K562 (cell line): ENCODE data around the gene ARHGAP22. TPM values are rescaled to one million over a fixed set of nuclear protein-coding genes. Genes with fewer than 3 reads are reported as not detected.

Experiments used
- ATAC-seq: fragments of 200-7000 bp; cut with Tn5 transposase; 3 replicates; pipeline ENCODE4 v1.9.1; 2020; ENCODE audit warnings: moderate library complexity
- BruUV-seq: library from RNA; stranded (reverse); fragments of 400-500 nt; replicated peaks from 2 replicates; lab custom pipeline; 2021; lab: Mats Ljungman, UMichigan
- CTCF ChIA-PET: fragments of 300-600 bp; formaldehyde crosslinking; extraction: SDS; loops from one replicate; lab custom pipeline; 2021; ENCODE audit warnings: low intra/inter-chr PET ratio; lab: Yijun Ruan, JAX
- POLR2A ChIA-PET: fragments of 300-600, 350-650 bp; sonication (Branson Sonifier 250); formaldehyde crosslinking; extraction: SDS; loops from one replicate; lab custom pipeline; 2021; ENCODE audit warnings: antibody characterized with exemption, inconsistent platforms; lab: Yijun Ruan, JAX
- DNase-seq, 4 experiments: peaks; one replicate each; pipeline versions ENCODE4 v3.0.0 to v3.0.0-alpha.2; 2011 to 2018; ENCODE audit warnings: low spot score in 3 of 4, mixed read lengths in 3 of 4; ENCODE audit errors: extremely low read depth in 1 of 4
- FAIRE-seq: peaks from 2 replicates; lab custom pipeline; 2011; peaks lifted over from hg19 to GRCh38; lab: Jason Lieb, UNC
- H2AFZ ChIP-seq: 2 replicates; pipeline ENCODE4 v1.6.0; 2011; ENCODE audit warnings: low read depth, low read length, control low read depth, inconsistent platforms
- H3K27ac ChIP-seq: fragments of 200-600 bp; 3 replicates; pipeline ENCODE4 v1.8.0; 2011; ENCODE audit warnings: low read depth, mild to moderate bottlenecking, control low read depth, inconsistent platforms, low read length, moderate library complexity, mixed read lengths; ENCODE audit errors: extremely low read depth
- H3K27me3 ChIP-seq, 2 experiments: fragments of 300-600 bp in 1 of 2; 2 replicates in 1 of 2; 3 replicates in 1 of 2; pipeline versions ENCODE4 v1.6.0 to v1.8.0; 2011; ENCODE audit warnings: inconsistent platforms in 2 of 2, low read length in 2 of 2, mild to moderate bottlenecking in 1 of 2, mixed read lengths in 1 of 2, moderate library complexity in 1 of 2; ENCODE audit not compliant: control insufficient read depth in 2 of 2, insufficient read depth in 2 of 2
- H3K36me3 ChIP-seq: fragments of 300-600 bp; 3 replicates; pipeline ENCODE4 v1.8.0; 2011; ENCODE audit warnings: mild to moderate bottlenecking, low read length, inconsistent platforms; ENCODE audit not compliant: control insufficient read depth, insufficient read depth
- H3K4me1 ChIP-seq, 2 experiments: fragments of 200-600 bp in 1 of 2; replicated peaks in 1 of 2; 2 replicates in 1 of 2; 3 replicates in 1 of 2; pipeline versions ENCODE4 v1.5.1 to v1.8.0; 2011; ENCODE audit warnings: inconsistent platforms in 2 of 2, low read length in 2 of 2, mild to moderate bottlenecking in 1 of 2, mixed read lengths in 1 of 2, moderate library complexity in 1 of 2; ENCODE audit not compliant: control insufficient read depth in 2 of 2, insufficient read depth in 2 of 2
- H3K4me2 ChIP-seq: 2 replicates; pipeline ENCODE4 v1.6.1; 2011; ENCODE audit warnings: low read length, control low read depth, inconsistent platforms, mixed read lengths; ENCODE audit not compliant: insufficient read depth
- H3K4me3 ChIP-seq: fragments of 200-600 bp; sonication (generic), shearing (Covaris generic); 2 replicates; pipeline ENCODE4 v1.5.1; 2016; ENCODE audit warnings: control low read depth, inconsistent platforms
- H3K79me2 ChIP-seq: fragments of 200-600 bp; 3 replicates; pipeline ENCODE4 v1.8.0; 2011; ENCODE audit warnings: low read length, inconsistent platforms; ENCODE audit not compliant: control insufficient read depth, insufficient read depth
- H3K9ac ChIP-seq, 2 experiments: 2 replicates each; pipeline versions ENCODE4 v1.6.0 to v1.6.1; 2011; ENCODE audit warnings: low read depth in 2 of 2, low read length in 2 of 2, control low read depth in 1 of 2, inconsistent platforms in 1 of 2, mild to moderate bottlenecking in 1 of 2, mixed read lengths in 1 of 2; ENCODE audit not compliant: insufficient read depth in 1 of 2
- H3K9me1 ChIP-seq: one replicate; pipeline ENCODE4 v1.6.0; 2011; ENCODE audit warnings: inconsistent platforms, mild to moderate bottlenecking, low read length, moderate library complexity; ENCODE audit not compliant: control insufficient read depth, insufficient read depth
- H3K9me3 ChIP-seq: replicated peaks from 2 replicates; pipeline ENCODE4 v1.5.1; 2011; ENCODE audit warnings: low read depth, low read length, inconsistent platforms; ENCODE audit not compliant: control insufficient read depth, insufficient read depth
- H4K20me1 ChIP-seq: replicated peaks from 2 replicates; pipeline ENCODE4 v1.6.1; 2011; ENCODE audit warnings: low read length, inconsistent platforms, mixed read lengths; ENCODE audit not compliant: control insufficient read depth, insufficient read depth
- C11orf30 ChIP-seq: fragments of 450-650 bp; IDR thresholded peaks from 2 replicates; pipeline ENCODE4 v1.6.1; 2016; ENCODE audit warnings: low read depth, mild to moderate bottlenecking
- FUS ChIP-seq: fragments of 200-400 bp; formaldehyde crosslinking; optimal IDR thresholded peaks from 2 replicates; pipeline ENCODE3; 2017; ENCODE audit warnings: low read depth, low read length
- NFIC ChIP-seq: fragments of 450-650 bp; IDR thresholded peaks from 2 replicates; pipeline ENCODE4 v1.6.1; 2017; ENCODE audit warnings: mild to moderate bottlenecking, inconsistent platforms
- PBX2 ChIP-seq, 2 experiments: IDR thresholded peaks in 1 of 2; conservative IDR thresholded peaks in 1 of 2; 2 replicates each; pipeline ENCODE4 v1.6.1; 2016; ENCODE audit warnings: low read depth in 2 of 2, mild to moderate bottlenecking in 1 of 2, missing compliant biosample characterization in 1 of 2, missing genetic modification characterization in 1 of 2, moderate library complexity in 1 of 2
- POLR2G ChIP-seq: fragments of 200-400 bp; formaldehyde crosslinking; IDR thresholded peaks from 2 replicates; pipeline ENCODE4 v1.6.1; 2017; ENCODE audit warnings: low read depth, mild to moderate bottlenecking, antibody characterized with exemption, low read length, moderate library complexity
- RUNX1 ChIP-seq: sonication (generic); IDR thresholded peaks from 2 replicates; pipeline ENCODE4 v1.6.1; 2016; ENCODE audit warnings: antibody characterized with exemption, low read depth
- ZNF277 ChIP-seq: fragments of 250-450 bp; sonication (Bioruptor Pico); IDR thresholded peaks from 2 replicates; pipeline ENCODE4 v1.8.0; 2022; ENCODE audit warnings: inconsistent platforms, mild to moderate bottlenecking, moderate library complexity, borderline replicate concordance
- ZNF699 ChIP-seq: fragments of 250-450 bp; sonication (Bioruptor Pico); IDR thresholded peaks from 2 replicates; pipeline ENCODE4 v1.8.0; 2021; ENCODE audit warnings: mild to moderate bottlenecking, moderate library complexity; ENCODE audit not compliant: insufficient replicate concordance
- WGBS: fragments of 100-300 bp; shearing (Covaris generic); methylation state at CpG from one replicate; pipeline ENCODE4 v1.1.6; 2016; ENCODE audit warnings: low coverage, mixed read lengths; ENCODE audit not compliant: insufficient coverage; ENCODE audit errors: missing lambda C conversion rate; 5-methylcytosine and 5-hydroxymethylcytosine counted together
- in situ Hi-C: fragments of 300-500 bp; cut with MboI; formaldehyde crosslinking; loops from 4 replicates; pipeline ENCODE4 v1.15.0; 2018; ENCODE audit warnings: inconsistent platforms, mixed read lengths
- intact Hi-C: fragments of 100-400 bp; cut with micrococcal nuclease; formaldehyde crosslinking; loops from 2 replicates; pipeline ENCODE4 v1.14.2; 2022
- polyA plus RNA-seq, 8 experiments: library from polyadenylated mRNA; depleted of rRNA in 4 of 8; stranded (reverse) in 5 of 8; unstranded in 3 of 8; fragments of >200 nt; fragmentation: Nextera tagmentation in 2 of 8; fragmentation: Illumina TruSeq in 1 of 8; extraction: Ambion mirVana in 2 of 8; extraction: Trizol in 1 of 8; gene quantifications; 2 replicates each; pipeline versions ENCODE4 v1.2.1 to v1.2.3, GENCODE V29; 2011 to 2014; ENCODE audit warnings: inconsistent platforms in 1 of 8, missing spikeins in 1 of 8
- total RNA-seq, 7 experiments: library from RNA; depleted of rRNA in 6 of 7; stranded (reverse); fragments of >200 nt in 6 of 7; fragmentation: Illumina TruSeq in 2 of 7; extraction: Trizol in 2 of 7; gene quantifications; 2 replicates each; pipeline versions ENCODE4 v1.2.1 to v1.2.3, GENCODE V29; 2011 to 2021; ENCODE audit warnings: low replicate concordance in 1 of 7
- TF ChIP-seq, protein P1 (sequence below), 3 experiments: fragments of 200-800 bp in 1 of 3; sonication (Bioruptor generic) in 1 of 3; sonication (generic) in 1 of 3; formaldehyde crosslinking in 1 of 3; IDR thresholded peaks; 2 replicates each; pipeline versions ENCODE4 v1.6.1 to v1.8.0; 2016 to 2022; ENCODE audit warnings: mild to moderate bottlenecking in 2 of 3, missing compliant biosample characterization in 2 of 3, missing genetic modification characterization in 2 of 3, missing genetic modification reagents in 1 of 3
- TF ChIP-seq, protein P2 (sequence below): IDR thresholded peaks from 2 replicates; pipeline ENCODE4 v1.6.1; 2011; ENCODE audit not compliant: insufficient read length; ENCODE audit errors: extremely low read depth

The ARHGAP22 gene
- total and polyA plus RNA-seq, 9 of the 15 experiments (the other 6 are each of a cell fraction or from before 2014, with no cell fraction given), result 1.3 to 28.1 (median 12.7) TPM

GRCh38 chr10:48461623-48462481 lies 143.0 kb downstream of the ARHGAP22 start:
- FAIRE-seq (no peak), DNase-seq (no peak), ATAC-seq (no peak)
- Histone ChIP-seq H3K9ac (peak overlapping the region in 1 of 2 experiments; percentile 76; a peak in 1 of 4 replicates), H3K9me1 (no peaks in the 10 kb centered on the region), H3K4me3 (no peak overlapping the region), H3K4me1 (peaks cover 64 to 81% of the 10 kb centered on the region in 2 experiments), H3K36me3 (peaks cover 15% of the 10 kb centered on the region; the same call in 2 of the 3 replicates), H3K9me3 (no peaks in the 10 kb centered on the region), H3K79me2 (peaks cover 51% of the 10 kb centered on the region), H3K4me2 (no peak overlapping the region), H3K27ac (peak overlapping the region; percentile 9; the same call in 1 of the 3 replicates), H2AFZ (no peak overlapping the region), H4K20me1 (no peaks in the 10 kb centered on the region), H3K27me3 (no peaks in the 10 kb centered on the region)
- POLR2A ChIA-PET, result interaction anchor here (0.6 to 1.2 kb wide), 3 partner anchors 8 to 1338 kb away, joined by 3 to 4 read pairs (median 3); no protein-coding TSS in a partner anchor
- in situ Hi-C loops (no loop called here), intact Hi-C loops (no loop called here)
- CTCF ChIA-PET, result no interaction called here
- no TSS peak for BruUV-seq
- 76% methylated on average over 12 of the region's 12 CpGs for WGBS
- TF ChIP-seq PBX2 (CRISPR knock-in tag; IDR thresholded peaks at IDR 0.05; ENCODE audit: low read depth), result no peak
- TF ChIP-seq PBX2 (tag; conservative IDR thresholded peaks at IDR 0.05; ENCODE audit: low read depth), result 0 out of 2 replicates have a peak, but pooled peaks have one; percentile 25
- no peak for TF ChIP-seq POLR2G
- peak; percentile 59 for TF ChIP-seq NFIC
- TF ChIP-seq FUS, result no peak
- no peak for TF ChIP-seq ZNF277 (CRISPR knock-in tag)
- TF ChIP-seq, protein P1, sequence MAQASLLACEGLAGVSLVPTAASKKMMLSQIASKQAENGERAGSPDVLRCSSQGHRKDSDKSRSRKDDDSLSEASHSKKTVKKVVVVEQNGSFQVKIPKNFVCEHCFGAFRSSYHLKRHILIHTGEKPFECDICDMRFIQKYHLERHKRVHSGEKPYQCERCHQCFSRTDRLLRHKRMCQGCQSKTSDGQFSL (CRISPR knock-in tag; IDR thresholded peaks at IDR 0.05), result peak; percentile 49; the same call in 1 of the 2 replicates
- TF ChIP-seq, protein P1 (tag; IDR thresholded peaks at IDR 0.05), result 0 out of 4 replicates have a peak, but pooled peaks of 1 of the 2 experiments have one; percentile 31
- no peak for TF ChIP-seq ZNF699 (CRISPR knock-in tag)
- TF ChIP-seq, protein P2, sequence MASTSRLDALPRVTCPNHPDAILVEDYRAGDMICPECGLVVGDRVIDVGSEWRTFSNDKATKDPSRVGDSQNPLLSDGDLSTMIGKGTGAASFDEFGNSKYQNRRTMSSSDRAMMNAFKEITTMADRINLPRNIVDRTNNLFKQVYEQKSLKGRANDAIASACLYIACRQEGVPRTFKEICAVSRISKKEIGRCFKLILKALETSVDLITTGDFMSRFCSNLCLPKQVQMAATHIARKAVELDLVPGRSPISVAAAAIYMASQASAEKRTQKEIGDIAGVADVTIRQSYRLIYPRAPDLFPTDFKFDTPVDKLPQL, result no peak
- TF ChIP-seq RUNX1, result no peak
- peak; percentile 52 for TF ChIP-seq C11orf30
